GM12878 (cell line): Measurements from ENCODE around the gene UPK3BL2. TPM values are rescaled to one million over a fixed set of nuclear protein-coding genes. Genes with fewer than 3 reads are reported as not detected.
"Not testable (repeated sequence)": the region's sequence is repeated elsewhere in the genome, so short reads cannot be mapped to it uniquely, and the experiment has no call there.

ENCODE experiments used
- ATAC-seq: fragments of 200-7000 bp; cut with Tn5 transposase; 3 replicates; pipeline ENCODE4 v1.9.1; 2020; ENCODE audit warnings: mild to moderate bottlenecking, moderate library complexity
- BruUV-seq: library from RNA; stranded (reverse); fragments of 400-500 nt; replicated peaks from 2 replicates; lab custom pipeline; 2021; lab: Mats Ljungman, UMichigan
- CTCF ChIA-PET: fragments of 300-600 bp; sonication (Branson Sonifier 250); formaldehyde crosslinking; extraction: SDS; loops from one replicate; lab custom pipeline; 2021; ENCODE audit warnings: inconsistent platforms; lab: Yijun Ruan, JAX
- POLR2A ChIA-PET: fragments of 350-600 bp; formaldehyde crosslinking; extraction: SDS; loops from one replicate; lab custom pipeline; 2021; ENCODE audit warnings: inconsistent platforms; lab: Charles Lee
- RAD21 ChIA-PET: fragments of 300-600 bp; sonication (Branson Sonifier 250); formaldehyde crosslinking; loops from one replicate; lab custom pipeline; 2023; ENCODE audit warnings: antibody characterized with exemption; ENCODE audit not compliant: unreplicated experiment; lab: Charles Lee
- SMC1A ChIA-PET: fragments of 300-600 bp; sonication (Branson Sonifier 250); formaldehyde crosslinking; loops from one replicate; lab custom pipeline; 2023; ENCODE audit not compliant: unreplicated experiment, uncharacterized antibody; lab: Charles Lee
- DNase-seq: peaks from one replicate; pipeline ENCODE4 v3.0.0-alpha.2; 2011; ENCODE audit warnings: low read depth, low spot score
- FAIRE-seq: peaks from 3 replicates; lab custom pipeline; 2011; peaks lifted over from hg19 to GRCh38; lab: Jason Lieb, UNC
- H2AFZ ChIP-seq: 2 replicates; pipeline ENCODE4 v1.6.0; 2011; ENCODE audit warnings: low read depth, low read length, control low read depth; ENCODE audit not compliant: control insufficient read depth
- H3K27ac ChIP-seq: 2 replicates; pipeline ENCODE4 v1.5.1; 2011; ENCODE audit warnings: control low read depth; ENCODE audit not compliant: control insufficient read depth, insufficient read depth
- H3K27me3 ChIP-seq, 2 experiments: replicated peaks in 1 of 2; 2 replicates each; pipeline versions ENCODE4 v1.6.0 to v1.6.1; 2011; ENCODE audit warnings: low read length in 1 of 2; ENCODE audit not compliant: control insufficient read depth in 2 of 2, insufficient read depth in 2 of 2
- H3K36me3 ChIP-seq, 2 experiments: 2 replicates each; pipeline ENCODE4 v1.5.1; 2011; ENCODE audit warnings: low read length in 1 of 2; ENCODE audit not compliant: control insufficient read depth in 2 of 2, insufficient read depth in 2 of 2
- H3K4me1 ChIP-seq: 2 replicates; pipeline ENCODE4 v1.6.1; 2011; ENCODE audit warnings: mild to moderate bottlenecking, low read length, moderate library complexity, mixed read lengths; ENCODE audit not compliant: control insufficient read depth, insufficient read depth
- H3K4me2 ChIP-seq: 2 replicates; pipeline ENCODE4 v1.6.0; 2011; ENCODE audit warnings: control low read depth; ENCODE audit not compliant: control insufficient read depth, insufficient read depth
- H3K4me3 ChIP-seq: fragments of 200-600 bp; sonication (generic); 2 replicates; pipeline ENCODE4 v1.5.1; 2016
- H3K79me2 ChIP-seq: 2 replicates; pipeline ENCODE4 v1.6.0; 2011; ENCODE audit warnings: low read length; ENCODE audit not compliant: control insufficient read depth, insufficient read depth
- H3K9ac ChIP-seq: 2 replicates; pipeline ENCODE4 v1.8.0; 2011; ENCODE audit warnings: low read length, control low read depth, mixed read lengths; ENCODE audit not compliant: control insufficient read depth, insufficient read depth
- H3K9me3 ChIP-seq: replicated peaks from 3 replicates; pipeline ENCODE4 v1.5.1; 2011; ENCODE audit warnings: mild to moderate bottlenecking, low read length; ENCODE audit not compliant: control insufficient read depth, insufficient read depth
- H4K20me1 ChIP-seq: 2 replicates; pipeline ENCODE4 v1.6.0; 2011; ENCODE audit not compliant: control insufficient read depth, insufficient read depth
- WGBS: methylation state at CpG from one replicate; pipeline ENCODE4 v1.1.6; 2016; ENCODE audit warnings: low lambda C conversion rate; ENCODE audit not compliant: insufficient replicate concordance, insufficient coverage; ENCODE audit errors: missing lambda C conversion rate; 5-methylcytosine and 5-hydroxymethylcytosine counted together
- in situ Hi-C: fragments of 300-500 bp; cut with MboI; formaldehyde crosslinking; loops from 9 replicates; pipeline ENCODE4 v1.14.3; 2018; ENCODE audit warnings: mixed read lengths
- intact Hi-C: fragments of 100-400 bp; cut with micrococcal nuclease; formaldehyde crosslinking; loops from one replicate; pipeline ENCODE4 v1.14.2; 2022; ENCODE audit not compliant: unreplicated experiment
- polyA plus RNA-seq, 11 experiments: library from polyadenylated mRNA; depleted of rRNA in 4 of 11; unstranded in 6 of 11; stranded (reverse) in 5 of 11; fragments of >200 nt; fragmentation: Nextera tagmentation in 4 of 11; fragmentation: Illumina TruSeq in 1 of 11; extraction: Ambion mirVana in 4 of 11; extraction: Trizol in 1 of 11; gene quantifications; 1 replicate in 1 of 11; 2 replicates in 10 of 11; pipeline versions ENCODE4 v1.2.1 to v1.2.3, GENCODE V29; 2011 to 2016; ENCODE audit warnings: inconsistent platforms in 2 of 11, missing spikeins in 2 of 11, low read depth in 1 of 11
- total RNA-seq, 4 experiments: library from RNA; depleted of rRNA in 3 of 4; stranded (reverse); fragments of >200 nt in 3 of 4; fragmentation: Illumina TruSeq in 1 of 4; extraction: Trizol in 1 of 4; gene quantifications; 2 replicates each; pipeline versions ENCODE4 v1.2.1 to v1.2.3, GENCODE V29; 2013 to 2021

UPK3BL2 gene
- total and polyA plus RNA-seq, 10 of the 15 experiments (the other 5 are each of a cell fraction or from before 2014, with no cell fraction given), result 0.18 to 30.1 (median 9.9) TPM; not detected in 1

GRCh38 chr7:102498321-102498720 lies 45.2 kb downstream of the UPK3BL2 start:
- H4K20me1 ChIP-seq, H3K36me3 ChIP-seq, intact Hi-C loops, H3K4me2 ChIP-seq, H3K27ac ChIP-seq, H3K27me3 ChIP-seq, POLR2A ChIA-PET, BruUV-seq, H3K79me2 ChIP-seq, H3K4me3 ChIP-seq, H2AFZ ChIP-seq, SMC1A ChIA-PET, H3K9ac ChIP-seq, H3K4me1 ChIP-seq, ATAC-seq, DNase-seq, FAIRE-seq, in situ Hi-C loops, H3K9me3 ChIP-seq, CTCF ChIA-PET, RAD21 ChIA-PET: not testable (repeated sequence)
- WGBS, result 93% methylated on average over 10 of the region's 16 CpGs

DNA sequence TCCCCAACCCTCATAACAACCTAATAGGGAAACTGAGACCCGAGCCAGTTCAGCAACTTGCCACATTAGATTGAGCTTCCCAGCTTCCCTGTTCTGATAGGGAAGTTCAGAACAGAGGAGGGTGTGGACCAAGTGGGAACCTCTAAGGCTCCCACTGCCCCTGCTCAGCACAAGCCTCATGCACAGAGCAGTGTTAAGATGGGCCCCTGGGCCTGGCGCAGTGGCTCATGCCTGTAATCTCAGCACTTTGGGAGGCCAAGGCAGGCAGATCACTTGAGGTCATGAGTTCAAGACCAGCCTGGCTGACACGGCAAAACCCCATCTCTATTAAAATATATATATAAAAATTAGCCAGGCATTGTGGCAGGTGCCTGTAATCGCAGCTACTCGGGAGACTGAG lies 46.2 kb downstream of the UPK3BL2 start:
- ATAC-seq, H3K27me3 ChIP-seq, intact Hi-C loops, H3K36me3 ChIP-seq, H2AFZ ChIP-seq, H3K79me2 ChIP-seq, POLR2A ChIA-PET, CTCF ChIA-PET, BruUV-seq, H3K4me1 ChIP-seq, RAD21 ChIA-PET, in situ Hi-C loops, SMC1A ChIA-PET, H3K27ac ChIP-seq, H3K9ac ChIP-seq, H4K20me1 ChIP-seq, DNase-seq, H3K9me3 ChIP-seq, H3K4me2 ChIP-seq, FAIRE-seq, H3K4me3 ChIP-seq: not testable (repeated sequence)
- WGBS, result 83% methylated on average over 1 of the region's 5 CpGs

DNA sequence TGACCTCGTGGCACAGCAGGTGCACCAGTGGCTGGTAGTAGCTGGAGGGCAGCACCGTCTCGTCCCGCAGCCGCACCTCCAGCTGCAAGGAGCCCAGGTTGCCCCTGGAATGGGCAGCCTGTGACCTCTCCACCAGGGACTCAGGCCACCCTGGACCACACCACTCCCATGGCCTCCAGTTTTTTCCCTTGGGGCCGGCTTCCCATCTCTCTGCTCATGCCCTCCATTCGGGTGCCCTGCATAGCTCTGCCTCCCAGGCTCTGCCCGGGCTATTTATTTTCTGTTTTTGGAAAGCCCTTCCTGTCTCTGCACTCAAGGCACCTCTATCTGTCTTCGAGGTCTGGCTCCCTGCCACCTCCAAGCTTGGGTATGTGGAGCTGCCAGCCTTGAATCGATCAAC lies 46.6 kb downstream of the UPK3BL2 start:
- H3K4me3 ChIP-seq, in situ Hi-C loops, H3K9ac ChIP-seq, FAIRE-seq, POLR2A ChIA-PET, H3K4me2 ChIP-seq, H3K4me1 ChIP-seq, H3K27me3 ChIP-seq, H3K27ac ChIP-seq, H3K79me2 ChIP-seq, DNase-seq, H3K36me3 ChIP-seq, CTCF ChIA-PET, intact Hi-C loops, H2AFZ ChIP-seq, ATAC-seq, H3K9me3 ChIP-seq, H4K20me1 ChIP-seq, RAD21 ChIA-PET, SMC1A ChIA-PET, BruUV-seq: not testable (repeated sequence)
- 84% methylated on average over 3 of the region's 10 CpGs for WGBS

- H3K27ac ChIP-seq, H3K79me2 ChIP-seq, intact Hi-C loops, SMC1A ChIA-PET, H3K9me3 ChIP-seq, H4K20me1 ChIP-seq, H3K4me3 ChIP-seq, POLR2A ChIA-PET, H3K4me2 ChIP-seq, H2AFZ ChIP-seq, DNase-seq, H3K9ac ChIP-seq, CTCF ChIA-PET, FAIRE-seq, RAD21 ChIA-PET, H3K27me3 ChIP-seq, H3K4me1 ChIP-seq, in situ Hi-C loops, H3K36me3 ChIP-seq: not testable (repeated sequence)
- TSS peak; percentile 84 for BruUV-seq
- no CpG with 5 or more reads among the region's 67 CpGs for WGBS
- ATAC-seq, result peak; percentile 79
Measured at GRCh38 chr7:102494473-102495149, 48.9 kb downstream of the UPK3BL2 start.
